ENCODE data around the gene EIPR1. TPM values are rescaled to one million over a fixed set of nuclear protein-coding genes. Genes with fewer than 3 reads are reported as not detected.

EIPR1 gene
- total RNA-seq, 1 experiment from 2014 or later, result 40.4 TPM

DNA sequence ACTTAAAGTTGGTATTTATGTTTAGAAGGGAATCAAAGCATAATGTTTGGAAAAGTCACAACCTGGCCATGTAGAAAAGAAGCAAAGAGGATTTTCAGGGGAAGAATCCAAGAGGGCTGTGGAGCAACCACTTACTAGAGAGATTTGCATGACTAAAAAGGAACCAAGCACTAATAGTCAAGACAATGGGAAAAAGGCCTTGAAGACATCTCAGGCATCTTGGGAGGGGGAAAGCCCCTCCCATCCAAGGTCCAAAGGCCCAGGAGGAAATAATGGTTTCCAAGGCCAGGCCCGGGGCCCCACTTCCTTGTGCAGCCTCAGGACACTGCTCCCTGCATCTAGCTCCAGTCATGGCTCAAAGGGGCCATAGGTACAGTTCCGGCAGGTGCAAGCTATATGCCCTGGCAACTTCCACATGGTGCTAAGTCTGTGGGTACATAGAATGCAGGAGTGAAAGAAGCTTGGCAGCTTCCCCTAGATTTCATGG is 128.1 kb downstream of the EIPR1 start:
- Histone ChIP-seq H3K9me3 (ENCODE audit: insufficient read depth, low read depth) (peaks cover 12% of the 10 kb centered on the region; the same call in 1 of the 2 replicates), H3K4me2 (no peak overlapping the region), H3K36me3 (ENCODE audit: low read depth) (no peaks in the 10 kb centered on the region), H3F3A (ENCODE audit: insufficient read depth, low read depth) (no peaks in the 10 kb centered on the region), H3K4me1 (replicated peaks; ENCODE audit: insufficient read depth) (no peaks in the 10 kb centered on the region), H2AFZ (no peak overlapping the region), H3K9me2 (ENCODE audit: insufficient read depth) (no peaks in the 10 kb centered on the region), H3K4me3 (no peak overlapping the region), H3K27me3 (ENCODE audit: insufficient read depth, low read depth) (no peaks in the 10 kb centered on the region), H3K27ac (no peak overlapping the region), H4K20me1 (ENCODE audit: insufficient read depth) (no peaks in the 10 kb centered on the region), H3K79me2 (ENCODE audit: low read depth) (no peaks in the 10 kb centered on the region)
- no peak for DNase-seq
- intact Hi-C loops (cut with micrococcal nuclease; ENCODE audit: unreplicated experiment), result no loop called here
- TF ChIP-seq CTCF (conservative IDR thresholded peaks at IDR 0.05), result no peak
- no peak for TF ChIP-seq EZH2 (IDR thresholded peaks at IDR 0.05; ENCODE audit: low read depth)
- ChIA-PET CTCF (interaction anchor here (0.6 kb wide), 1 partner anchor 1400 kb away, joined by 9 read pairs; no protein-coding TSS in a partner anchor), POLR2A (ENCODE audit: unreplicated experiment) (no interaction called here)
- BruUV-seq (replicated peaks), result no TSS peak

- Histone ChIP-seq H3K36me3 (ENCODE audit: low read depth) (no peaks in the 10 kb centered on the region), H3F3A (ENCODE audit: insufficient read depth, low read depth) (no peaks in the 10 kb centered on the region), H4K20me1 (ENCODE audit: insufficient read depth) (no peaks in the 10 kb centered on the region), H3K9me2 (ENCODE audit: insufficient read depth) (no peaks in the 10 kb centered on the region), H3K4me1 (replicated peaks; ENCODE audit: insufficient read depth) (no peaks in the 10 kb centered on the region), H3K9me3 (ENCODE audit: insufficient read depth, low read depth) (peaks cover 12% of the 10 kb centered on the region; the same call in 1 of the 2 replicates), H3K79me2 (ENCODE audit: low read depth) (no peaks in the 10 kb centered on the region), H3K27ac (no peak overlapping the region), H3K4me3 (no peak overlapping the region), H2AFZ (no peak overlapping the region), H3K27me3 (ENCODE audit: insufficient read depth, low read depth) (no peaks in the 10 kb centered on the region), H3K4me2 (no peak overlapping the region)
- POLR2A ChIA-PET (ENCODE audit: unreplicated experiment), result no interaction called here
- CTCF ChIA-PET, result no interaction called here
- TF ChIP-seq EZH2 (IDR thresholded peaks at IDR 0.05; ENCODE audit: low read depth) (no peak), CTCF (conservative IDR thresholded peaks at IDR 0.05) (no peak)
- BruUV-seq (replicated peaks), result no TSS peak
- no peak for DNase-seq
- intact Hi-C loops (cut with micrococcal nuclease; ENCODE audit: unreplicated experiment), result no loop called here
These were observed 128.7 kb downstream of the EIPR1 start for GRCh38 chr2:3248754-3249475.

GRCh38 chr2:3246928-3247714 is 130.5 kb downstream of the EIPR1 start:
- TF ChIP-seq CTCF (conservative IDR thresholded peaks at IDR 0.05) (no peak), EZH2 (IDR thresholded peaks at IDR 0.05; ENCODE audit: low read depth) (no peak)
- Histone ChIP-seq H3K79me2 (ENCODE audit: low read depth) (no peaks in the 10 kb centered on the region), H3K36me3 (ENCODE audit: low read depth) (no peaks in the 10 kb centered on the region), H4K20me1 (ENCODE audit: insufficient read depth) (peaks cover 8% of the 10 kb centered on the region; the same call in 1 of the 2 replicates), H3K9me3 (ENCODE audit: insufficient read depth, low read depth) (peaks cover 12% of the 10 kb centered on the region; the same call in 1 of the 2 replicates), H3K27ac (no peak overlapping the region), H3K4me3 (no peak overlapping the region), H3K4me2 (no peak overlapping the region), H3K9me2 (ENCODE audit: insufficient read depth) (no peaks in the 10 kb centered on the region), H3K27me3 (ENCODE audit: insufficient read depth, low read depth) (no peaks in the 10 kb centered on the region), H3K4me1 (replicated peaks; ENCODE audit: insufficient read depth) (no peaks in the 10 kb centered on the region), H3F3A (ENCODE audit: insufficient read depth, low read depth) (no peaks in the 10 kb centered on the region), H2AFZ (no peak overlapping the region)
- ChIA-PET CTCF (no interaction called here), POLR2A (ENCODE audit: unreplicated experiment) (no interaction called here)
- intact Hi-C loops (cut with micrococcal nuclease; ENCODE audit: unreplicated experiment), result no loop called here
- DNase-seq, result no peak
- BruUV-seq (replicated peaks), result no TSS peak
